Inferior parietal cortex (tissue), 1 donor: ENCODE results near the gene S1PR2.
"Not testable (repeated sequence)": the region's sequence is repeated elsewhere in the genome, so short reads cannot be mapped to it uniquely, and the experiment has no call there.

Experiments used
- DNase-seq: peaks from one replicate; pipeline ENCODE4 v3.0.0-alpha.2; 2016; ENCODE audit errors: extremely low spot score

Gene S1PR2

DNA sequence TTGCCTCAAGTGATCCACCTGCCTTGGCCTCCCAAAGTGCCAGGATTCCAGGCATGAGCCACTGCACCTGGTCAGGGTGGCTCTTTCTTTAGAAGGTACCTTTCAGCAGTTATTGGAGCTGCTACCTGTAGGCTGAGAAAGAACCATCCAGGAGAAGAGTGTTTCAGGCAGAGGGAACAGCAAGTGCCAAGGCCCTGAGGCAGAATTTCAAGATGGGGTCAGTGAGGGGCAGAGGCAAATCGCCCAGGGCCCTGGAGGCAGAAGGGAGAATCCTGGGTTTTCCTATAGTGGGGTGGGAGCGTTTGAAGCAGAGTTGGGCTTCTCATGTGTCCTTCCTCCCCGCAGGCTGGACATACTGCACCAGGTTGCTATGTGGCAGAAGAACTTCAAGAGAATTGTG is 23.1 kb upstream of the S1PR2 start:
- no peak for DNase-seq

DNA sequence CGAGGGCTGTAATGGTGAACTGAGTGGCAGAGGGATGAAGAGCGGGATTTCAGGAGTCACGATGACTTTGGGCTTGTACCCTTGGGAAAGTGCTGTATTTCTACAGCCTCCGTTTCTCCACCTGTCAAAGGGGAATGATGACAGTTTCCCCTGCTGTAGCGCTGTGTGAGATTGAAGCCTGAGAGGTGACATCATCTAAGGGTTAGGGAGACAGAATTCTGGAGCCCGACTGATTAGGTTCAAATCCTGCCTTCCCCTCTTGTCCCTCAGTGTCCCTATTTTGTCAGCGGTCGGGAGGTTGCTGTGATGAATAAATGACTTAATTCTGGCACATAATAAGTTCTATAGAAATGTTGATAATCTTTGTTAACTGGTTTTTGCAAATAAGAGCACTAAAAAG is 21.6 kb upstream of the S1PR2 start:
- no peak for DNase-seq

DNA sequence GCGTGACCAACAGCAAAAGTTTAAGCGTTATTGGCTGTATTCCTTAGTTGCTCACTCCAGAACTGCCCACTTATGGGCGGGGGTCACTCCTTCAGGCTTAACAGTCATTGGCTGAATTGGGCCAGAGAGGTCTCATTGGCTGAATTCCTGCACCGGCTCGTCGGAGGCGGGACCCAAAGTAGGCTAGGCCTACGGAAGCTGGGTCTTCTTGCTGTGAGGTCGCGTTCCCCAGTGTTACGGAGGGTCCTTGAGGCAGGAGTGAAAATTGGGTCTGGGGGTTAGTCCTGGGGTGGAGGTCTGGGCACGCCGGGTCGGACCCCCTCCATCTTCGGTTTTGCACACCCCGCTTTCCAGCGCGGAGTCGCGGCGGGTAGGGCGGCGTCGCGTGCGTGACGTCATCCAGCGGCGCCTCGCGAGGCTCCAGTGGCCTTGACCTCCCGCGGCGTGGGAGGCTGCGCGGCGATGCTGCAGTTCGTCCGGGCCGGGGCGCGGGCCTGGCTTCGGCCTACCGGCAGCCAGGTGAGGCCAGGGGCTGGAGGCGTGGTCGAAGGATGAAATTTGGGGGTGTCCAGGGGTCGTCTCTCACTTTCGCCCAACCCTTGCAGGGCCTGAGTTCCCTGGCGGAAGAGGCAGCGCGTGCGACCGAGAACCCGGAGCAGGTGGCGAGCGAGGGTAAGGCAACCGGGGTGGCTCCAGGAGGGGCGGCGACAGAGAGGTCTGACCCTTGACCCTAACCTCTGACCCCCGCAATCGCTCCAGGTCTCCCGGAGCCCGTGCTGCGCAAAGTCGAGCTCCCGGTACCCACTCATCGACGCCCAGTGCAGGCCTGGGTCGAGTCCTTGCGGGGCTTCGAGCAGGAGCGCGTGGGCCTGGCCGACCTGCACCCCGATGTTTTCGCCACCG is 20.9 kb upstream of the S1PR2 start, which contains the start of gene MRPL4:
Gene MRPL4, plus strand, starts transcription at position 423 of the 903 bp plus-strand sequence. Its CDS starts 40 bp downstream, at position 463.
- DNase-seq, result peak; percentile 99

DNA sequence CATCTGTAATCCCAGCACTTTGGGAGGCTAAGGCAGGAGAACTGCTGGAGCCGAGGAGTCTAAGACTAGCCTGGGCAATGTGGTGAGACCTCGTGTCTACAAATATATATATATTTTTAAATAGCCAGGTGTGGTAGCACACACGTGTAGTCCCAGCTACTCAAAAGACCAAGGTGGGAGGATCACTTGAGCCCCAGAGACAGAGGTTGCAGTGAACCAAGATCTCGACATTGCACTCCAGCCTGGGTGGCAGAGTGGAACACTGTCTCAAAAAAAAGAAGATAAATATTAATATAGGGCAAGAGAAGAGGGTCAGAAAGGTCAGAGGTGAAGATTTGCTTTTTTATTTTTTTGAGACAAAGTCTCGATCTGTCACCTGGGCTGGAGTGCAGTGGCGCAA is 15.4 kb upstream of the S1PR2 start:
- DNase-seq, result no peak

DNA sequence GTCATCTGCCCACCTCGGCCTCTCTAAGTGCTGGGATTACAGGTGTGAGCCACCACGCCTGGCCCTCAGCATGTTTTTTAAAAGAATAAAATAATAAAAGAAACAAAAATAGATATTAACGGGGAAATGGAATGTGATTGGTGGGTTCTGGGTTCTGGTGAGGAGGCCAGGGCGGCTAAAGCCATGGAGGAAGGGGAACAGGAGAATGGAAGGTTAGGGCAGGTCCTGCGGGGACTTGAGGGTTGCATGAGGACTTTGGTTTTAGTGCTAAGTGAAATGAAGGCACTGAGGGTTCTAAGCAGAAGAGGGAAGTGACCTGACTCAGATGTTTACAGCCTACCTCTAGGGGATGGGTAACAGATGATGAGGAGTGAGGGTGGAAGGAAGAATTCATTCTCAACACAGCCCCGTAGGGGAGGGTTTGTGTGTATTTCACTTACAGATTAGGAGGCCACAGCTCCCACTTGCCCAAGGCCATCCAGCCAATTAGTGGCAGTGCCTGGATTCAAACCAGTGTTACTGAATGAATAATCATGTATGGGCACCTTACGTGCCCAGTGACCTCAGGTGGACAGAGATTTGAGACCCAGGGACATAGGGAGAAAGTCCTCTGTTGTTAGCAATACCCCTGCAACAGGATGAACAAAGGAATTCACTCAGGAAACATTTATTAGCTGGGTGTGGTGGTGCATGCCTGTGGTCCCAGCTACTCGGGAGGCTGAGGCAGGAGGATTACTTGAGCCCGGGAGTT is 14.2 kb upstream of the S1PR2 start:
- no peak for DNase-seq

DNA sequence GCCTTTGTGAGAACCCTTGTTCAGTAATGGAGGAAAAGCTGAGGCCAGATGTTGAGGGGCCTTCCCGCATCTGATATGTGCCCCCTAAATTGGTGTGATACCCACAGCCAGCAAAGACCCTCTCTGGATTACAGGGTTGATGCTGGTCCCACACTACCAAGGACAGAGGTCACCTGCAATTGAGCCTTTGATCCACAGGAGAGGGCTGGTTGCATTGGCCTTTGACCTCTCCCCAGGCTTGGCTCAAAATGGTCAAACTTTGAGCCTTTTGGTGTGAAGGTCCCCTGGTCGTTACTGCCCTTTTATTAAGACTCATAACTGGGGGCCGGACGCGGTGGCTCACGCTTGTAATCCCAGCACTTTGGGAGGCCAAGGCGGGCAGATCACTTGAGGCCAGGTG is 12.5 kb upstream of the S1PR2 start:
- no peak for DNase-seq

DNA sequence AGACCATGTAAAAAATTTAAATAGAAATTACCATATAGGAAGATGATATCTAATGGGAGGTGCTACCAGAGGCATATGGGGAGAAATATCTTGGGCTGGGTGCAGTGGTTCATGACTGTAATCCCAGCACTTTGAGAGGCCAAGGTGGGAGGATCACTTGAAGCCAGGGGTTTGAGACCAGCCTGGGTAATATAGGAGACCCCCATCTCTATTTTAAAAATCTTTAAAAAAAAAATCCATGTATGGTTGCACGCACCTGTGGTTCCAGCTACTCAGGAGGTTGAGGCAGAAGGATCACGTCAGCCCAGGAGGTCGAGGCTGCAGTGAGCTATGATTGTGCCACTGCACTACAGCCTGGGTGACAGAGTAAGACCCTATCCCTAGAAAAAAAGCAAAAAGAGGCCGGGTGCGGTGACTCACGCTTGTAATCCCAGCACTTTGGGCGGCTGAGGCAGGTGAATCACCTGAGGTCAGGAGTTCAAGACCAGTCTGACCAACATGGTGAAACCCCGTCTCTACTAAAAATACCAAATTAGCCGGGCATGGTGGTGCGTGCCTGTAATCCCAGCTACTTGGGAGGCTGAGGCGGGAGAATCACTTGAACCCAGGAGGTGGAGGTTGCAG is 10.8 kb upstream of the S1PR2 start:
- DNase-seq, result not testable (repeated sequence)

DNA sequence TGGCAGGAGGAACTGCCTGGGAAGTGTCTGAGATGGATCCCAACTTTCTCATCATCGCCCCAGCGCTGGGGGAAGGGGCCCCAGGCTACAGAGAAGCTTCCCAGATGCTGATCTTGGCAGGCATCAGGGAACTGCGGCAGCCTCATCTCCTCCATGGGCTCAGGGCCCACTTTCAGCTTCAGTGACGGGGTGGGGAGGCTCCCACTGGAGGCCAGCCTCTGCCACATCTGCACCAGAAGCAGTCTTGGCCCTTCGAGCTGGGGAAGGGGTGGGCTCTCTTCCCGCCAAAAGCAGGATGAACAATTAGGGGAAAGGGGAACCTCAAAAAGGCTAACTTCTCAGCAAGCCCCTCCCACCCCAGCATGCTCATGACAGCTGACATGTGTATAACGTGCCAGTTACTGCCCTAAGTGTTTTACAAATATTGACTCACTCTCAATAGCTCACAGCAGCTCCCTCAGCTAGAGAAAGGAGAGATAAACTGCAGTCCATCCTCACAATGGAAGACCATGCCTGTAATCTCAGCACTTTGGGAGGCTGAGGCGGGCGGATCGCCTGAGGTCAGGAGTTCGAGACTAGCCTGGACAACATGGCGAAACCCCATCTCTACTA is 7.1 kb upstream of the S1PR2 start:
- DNase-seq, result no peak

DNA sequence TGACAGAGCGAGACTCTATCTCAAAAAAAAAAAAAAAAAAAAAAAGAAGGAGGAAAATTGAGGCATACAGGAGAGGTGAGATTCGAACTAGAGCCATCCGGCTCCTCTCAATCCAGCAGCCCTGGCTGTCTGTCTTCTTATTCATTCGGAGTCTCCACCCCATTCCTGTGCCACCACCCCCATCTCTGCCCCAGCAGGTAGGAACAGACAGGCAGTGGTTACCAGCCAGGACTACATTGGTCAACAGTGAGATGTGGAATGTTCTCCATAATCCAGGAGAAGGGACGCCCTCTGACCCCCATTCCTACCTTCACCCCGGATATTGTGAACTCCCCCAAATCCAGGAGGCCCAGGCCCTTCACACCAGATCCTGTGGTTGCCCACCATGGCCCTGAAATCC is 6.6 kb upstream of the S1PR2 start:
- DNase-seq, result no peak

DNA sequence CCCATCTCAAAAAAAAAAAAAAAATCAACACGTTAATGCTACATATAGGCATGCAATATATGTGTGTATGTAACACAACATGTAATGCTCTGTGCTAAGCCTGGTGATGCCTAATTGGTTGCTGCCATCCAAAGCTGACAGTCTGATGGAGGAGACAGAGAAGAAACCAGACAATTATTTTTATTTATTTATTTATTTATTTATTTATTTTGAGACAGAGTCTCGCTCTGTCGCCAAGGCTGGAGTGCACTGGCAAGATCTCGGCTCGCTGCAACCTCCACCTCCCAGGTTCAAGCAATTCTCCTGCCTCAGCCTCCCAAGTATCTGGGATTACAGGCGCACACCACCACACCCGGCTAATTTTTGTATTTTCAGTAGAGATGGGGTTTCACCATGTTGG is 4.3 kb upstream of the S1PR2 start:
- not testable (repeated sequence) for DNase-seq

DNA sequence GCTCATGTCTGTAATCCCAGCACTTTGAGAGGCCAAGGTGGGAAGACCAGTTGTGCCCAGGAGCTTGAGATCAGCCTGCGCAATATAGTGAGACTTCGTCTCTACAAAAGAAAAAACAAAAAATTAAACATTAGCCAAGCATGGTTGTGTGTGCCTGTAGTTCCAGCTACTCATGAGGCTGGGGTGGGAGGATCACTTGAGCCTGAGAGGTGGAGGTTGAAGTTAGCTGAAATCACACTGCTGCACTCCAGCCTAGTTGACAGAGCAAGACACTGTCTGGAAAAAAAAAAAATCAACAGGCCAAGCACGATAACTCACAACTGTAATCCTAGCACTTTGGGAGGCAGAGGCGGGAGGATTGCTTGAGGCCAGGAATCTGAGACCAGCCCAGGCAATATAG is 3.9 kb upstream of the S1PR2 start:
- DNase-seq, result no peak

DNA sequence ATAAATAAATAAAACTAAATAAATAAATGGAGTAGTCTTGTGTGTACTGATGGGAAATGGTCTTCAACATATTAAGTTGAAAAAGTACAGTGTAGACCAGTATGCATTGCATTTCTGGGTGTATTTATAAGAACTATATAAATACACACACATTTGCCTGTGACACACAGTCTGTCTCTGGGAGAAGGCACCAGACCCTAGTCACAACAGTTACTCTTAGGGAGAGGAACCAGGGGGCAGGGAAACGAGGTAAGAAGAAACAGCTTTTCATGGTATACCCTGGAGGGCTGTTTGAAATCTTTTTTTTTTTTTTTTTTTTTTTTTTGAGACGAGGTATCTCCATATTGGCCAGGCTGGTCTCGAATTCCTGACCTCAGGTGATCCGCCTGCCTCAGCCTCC is 2.8 kb upstream of the S1PR2 start:
- no peak for DNase-seq

DNA sequence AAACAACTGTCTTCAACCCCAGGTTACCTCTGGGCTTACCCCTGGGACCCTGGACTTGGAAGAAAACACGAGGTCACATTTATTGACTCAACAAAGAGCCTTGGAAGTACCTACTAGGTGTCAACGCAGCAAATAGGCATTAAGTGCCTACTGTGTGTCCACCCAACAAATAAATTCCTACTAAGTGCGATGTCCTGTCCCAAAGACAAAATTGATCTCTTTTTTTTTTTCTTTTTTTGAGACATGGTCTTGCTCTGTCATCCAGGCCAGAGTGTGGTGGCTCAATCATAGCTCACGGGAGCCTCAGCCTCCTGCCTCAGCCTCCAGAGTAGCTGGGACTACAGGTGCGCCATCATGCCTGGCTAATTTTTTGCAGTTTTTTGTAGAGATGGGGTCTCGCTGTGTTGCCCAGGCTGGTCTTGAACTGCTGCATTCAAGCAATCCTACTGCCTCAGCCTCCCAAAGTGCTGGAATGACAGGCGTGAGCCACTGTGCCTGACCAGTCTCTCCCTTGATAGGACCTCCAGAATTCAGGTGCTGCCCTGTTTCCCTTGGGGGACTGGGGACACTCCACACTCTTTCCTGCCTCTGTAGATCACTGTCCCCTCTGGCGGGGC is 589 bp upstream of the S1PR2 start:
- no peak for DNase-seq

DNA sequence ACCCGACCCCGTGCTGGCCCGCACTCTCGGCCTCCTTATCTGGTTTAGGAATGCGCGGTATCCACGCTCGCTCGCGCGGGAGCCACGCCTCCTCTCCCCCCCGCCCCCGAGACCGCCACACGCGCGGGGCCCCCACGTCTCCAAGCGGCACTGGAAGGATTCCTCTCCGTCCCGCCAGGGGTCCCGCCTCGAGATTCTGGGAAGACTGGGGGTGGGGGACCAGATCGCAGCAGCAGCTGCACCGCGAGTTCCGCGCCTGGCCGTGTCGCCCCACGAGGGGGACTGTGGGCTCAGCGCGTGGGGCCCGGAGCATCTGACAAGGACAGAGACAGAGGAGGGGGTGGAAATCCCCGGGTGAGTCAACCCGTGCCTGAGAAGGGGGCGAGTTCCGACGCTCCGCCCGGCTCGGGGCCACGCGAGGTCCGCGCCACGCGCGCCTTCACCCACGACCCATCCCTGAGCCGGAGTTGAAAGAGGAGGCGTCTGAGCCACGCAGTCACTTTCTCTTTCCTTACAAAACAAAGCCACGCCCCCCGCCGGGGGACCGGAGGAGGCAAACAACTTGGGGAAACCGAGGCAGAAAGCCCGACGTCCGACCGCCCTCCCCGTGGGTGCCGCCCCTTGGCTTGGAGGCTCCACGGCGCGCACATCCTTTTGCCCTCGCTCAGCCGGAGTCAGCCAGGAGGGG is 814 bp downstream of the S1PR2 start:
- DNase-seq, result no peak

DNA sequence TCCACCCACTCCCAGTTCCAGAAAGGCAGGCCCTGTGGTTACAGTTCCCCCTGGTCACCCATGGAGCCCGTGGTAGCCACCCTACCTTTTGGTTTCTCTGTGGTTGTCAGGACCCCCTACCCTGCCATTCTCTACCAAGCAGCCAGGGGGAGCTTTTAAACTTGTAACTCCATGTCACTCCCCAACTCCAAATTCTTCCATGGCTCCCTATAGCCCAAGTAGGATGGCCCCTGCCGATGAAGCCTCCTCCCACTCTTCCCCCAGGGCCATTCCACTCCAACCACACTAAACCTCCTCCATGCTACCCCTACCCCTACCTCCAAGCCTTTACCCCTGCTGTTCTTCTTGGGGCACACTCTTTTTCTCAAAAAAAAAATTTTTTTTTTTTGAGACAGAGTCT is 2.2 kb downstream of the S1PR2 start:
- DNase-seq, result no peak

DNA sequence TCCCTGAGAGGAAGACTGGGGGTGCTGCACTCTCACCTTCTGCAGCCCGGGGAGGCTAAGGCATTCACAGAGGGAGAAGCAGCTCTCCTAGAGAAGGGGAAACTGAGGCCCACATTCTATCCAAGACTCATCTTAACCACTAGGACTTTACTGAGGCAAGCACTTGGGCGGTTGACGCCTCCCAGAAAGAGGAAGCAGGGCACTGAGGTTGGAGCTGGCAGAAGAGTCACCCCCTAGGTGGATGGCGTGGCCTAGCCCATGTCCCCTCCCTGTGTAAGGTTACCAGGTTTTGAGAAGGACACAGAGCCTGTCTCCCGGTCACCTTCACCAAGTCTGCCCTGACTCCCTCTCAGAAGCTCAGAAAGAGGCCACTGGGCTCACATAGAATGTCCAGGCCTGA is 2.7 kb downstream of the S1PR2 start:
- no peak for DNase-seq

DNA sequence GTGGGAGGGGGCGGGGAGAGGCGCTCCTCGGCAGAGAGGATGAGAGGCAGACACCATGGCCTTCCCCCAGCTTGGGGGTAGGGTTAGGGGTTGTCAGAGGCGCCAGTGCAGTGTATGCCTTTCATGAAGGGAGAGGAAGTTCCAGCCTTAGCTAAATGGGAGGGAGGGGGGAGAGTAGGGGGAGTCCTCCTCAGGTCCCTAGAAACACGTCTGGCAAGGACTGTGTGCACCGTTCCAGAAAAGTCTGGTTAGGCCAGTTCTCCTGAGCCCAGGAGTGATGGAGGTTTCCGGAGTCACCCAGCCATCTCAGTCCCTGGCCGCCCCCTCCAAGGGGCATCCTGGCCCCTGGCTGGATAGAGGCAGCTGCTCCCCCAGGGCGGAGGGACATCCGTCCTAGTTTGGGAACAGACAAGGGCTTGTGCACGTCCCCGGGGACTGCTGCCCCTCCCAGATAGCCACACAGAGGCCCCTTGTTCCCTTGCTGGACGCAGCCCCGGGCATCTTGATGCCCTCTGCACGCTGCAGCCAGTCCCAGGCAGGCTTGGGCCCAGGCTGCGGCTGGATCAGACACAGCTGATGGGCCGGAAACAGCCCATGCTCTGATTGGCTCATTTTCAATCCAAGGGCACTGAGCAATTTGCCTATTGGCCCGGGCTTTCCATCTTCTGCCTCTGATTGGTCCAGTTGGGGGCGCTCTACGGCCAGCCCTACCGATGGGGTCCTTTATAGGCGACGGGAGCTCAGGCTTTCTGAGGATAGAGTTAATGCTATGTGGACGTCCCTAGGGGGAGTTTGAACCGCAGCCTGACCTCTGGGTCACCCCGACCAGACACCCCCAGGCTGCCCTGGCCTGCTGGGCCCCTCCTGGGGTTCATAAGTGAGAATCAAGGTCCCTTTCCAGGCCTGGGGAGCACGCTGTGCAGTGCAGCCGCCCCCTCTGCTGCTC is 3.8 kb downstream of the S1PR2 start:
- peak; percentile 83 for DNase-seq

DNA sequence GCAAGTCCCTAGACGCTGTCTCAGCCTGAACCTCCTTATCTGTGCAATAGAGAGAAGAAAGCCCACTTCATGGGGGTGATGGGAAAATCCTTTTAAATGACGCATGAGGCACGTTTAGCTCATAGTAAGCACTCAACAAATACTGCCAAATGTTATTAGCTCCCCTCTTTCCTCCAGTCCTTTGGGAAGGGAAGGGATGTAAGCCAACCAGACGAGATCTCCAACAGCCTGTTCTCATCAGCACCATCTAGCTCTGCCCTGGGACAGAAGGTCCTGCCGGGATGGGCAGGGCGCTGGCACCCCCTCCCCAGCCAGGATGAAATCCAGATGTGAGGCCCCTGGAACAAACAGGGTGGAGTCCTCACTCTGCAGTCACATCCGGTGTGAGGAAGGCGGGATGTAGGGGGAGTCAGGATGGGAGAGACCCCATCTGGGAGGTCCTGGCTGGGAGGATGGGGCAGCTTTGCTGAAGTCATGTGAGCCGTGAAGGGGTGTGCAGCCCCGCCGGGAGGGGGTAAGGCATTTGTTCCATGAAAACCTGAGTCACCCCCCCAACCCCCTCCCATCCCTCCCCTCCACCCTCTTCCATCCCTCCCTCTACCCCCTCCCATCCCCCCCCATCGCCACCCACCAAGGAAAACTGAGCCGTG is 4.6 kb downstream of the S1PR2 start:
- DNase-seq, result no peak

DNA sequence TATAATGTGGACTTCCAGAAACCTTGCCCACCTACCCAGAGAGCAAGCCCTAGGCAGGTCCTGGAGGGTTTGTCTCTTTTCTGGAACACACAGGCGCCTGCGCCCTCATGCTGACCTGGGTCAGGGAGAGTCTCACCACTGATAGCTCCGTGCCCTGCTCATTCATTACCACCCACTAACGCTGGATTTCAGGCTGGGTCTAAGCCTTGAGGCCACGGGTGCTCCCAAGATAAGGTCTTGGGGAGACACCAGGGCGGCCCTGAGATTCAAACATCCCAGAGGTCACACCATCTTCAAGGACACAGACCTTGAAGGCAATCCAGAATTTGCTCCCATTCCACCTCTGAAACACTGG is 5.1 kb downstream of the S1PR2 start:
- no peak for DNase-seq

DNA sequence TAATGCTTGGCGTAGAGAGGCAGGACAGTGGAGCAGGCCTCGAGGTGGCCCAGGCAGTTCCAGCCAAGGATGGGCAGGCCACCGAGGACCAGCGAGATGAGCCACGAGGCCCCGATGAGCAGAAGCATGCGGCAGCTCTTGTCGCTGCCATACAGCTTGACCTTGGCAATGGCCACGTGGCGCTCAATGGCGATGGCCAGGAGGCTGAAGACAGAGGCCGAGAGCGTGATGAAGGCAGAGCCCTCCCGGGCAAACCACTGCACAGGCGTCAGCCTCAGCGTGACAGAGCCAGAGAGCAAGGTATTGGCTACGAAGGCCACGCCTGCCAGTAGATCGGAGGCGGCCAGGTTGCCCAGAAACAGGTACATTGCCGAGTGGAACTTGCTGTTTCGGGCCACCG is 6.8 kb downstream of the S1PR2 start:
- no peak for DNase-seq
